ENCODE measurements around the gene RPL36.

DNA sequence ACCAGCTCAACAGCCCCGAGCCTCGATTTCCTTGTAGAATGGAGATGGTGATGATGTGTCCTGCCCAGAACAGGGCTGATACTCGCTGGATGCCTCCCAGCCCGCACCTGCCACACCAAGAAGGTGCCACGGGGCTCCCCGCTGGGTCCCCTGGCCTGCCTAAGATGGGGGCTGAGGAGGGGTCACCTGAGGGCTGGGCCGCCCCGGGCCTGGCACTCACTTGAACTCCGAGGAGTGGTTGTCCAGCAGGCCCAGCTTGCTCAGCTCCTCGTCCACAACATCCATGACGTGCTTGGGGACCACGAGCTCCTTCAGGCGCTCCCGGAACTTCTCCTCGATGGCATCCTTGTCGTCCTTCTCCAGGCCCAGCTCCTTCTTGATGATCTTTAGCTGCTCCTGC lies 15.5 kb downstream of the RPL36 start:
- TF ChIP-seq EZH2 (IDR thresholded peaks at IDR 0.05; ENCODE audit: low read length, missing control alignments): no peak
- TF ChIP-seq CTCF (conservative IDR thresholded peaks at IDR 0.05 in 1 of 2, IDR thresholded peaks at IDR 0.05 in 1 of 2; ENCODE audit: low read depth in 1 of 2, low read length in 2 of 2): no peak
